GM23248 (cell line): Measurements from ENCODE around the gene NOS1AP. TPM values are rescaled to one million over a fixed set of nuclear protein-coding genes. Genes with fewer than 3 reads are reported as not detected.
A peak's percentile ranks its signal among the peaks of the same experiment; 100 is the strongest.

ENCODE experiments used
- DNase-seq: peaks from one replicate; pipeline ENCODE4 v3.0.0-alpha.2; 2015
- H2AFZ ChIP-seq: fragments of 200-600 bp; sonication (generic); 2 replicates; pipeline ENCODE4 v1.6.1; 2016; ENCODE audit warnings: antibody characterized with exemption
- H3F3A ChIP-seq: fragments of 200-600 bp; sonication (generic); 2 replicates; pipeline ENCODE4 v1.6.1; 2016; ENCODE audit warnings: mild to moderate bottlenecking, antibody characterized with exemption, mixed run types; ENCODE audit not compliant: insufficient read depth
- H3K27ac ChIP-seq: fragments of 200-600 bp; sonication (generic); 2 replicates; pipeline ENCODE4 v1.5.1; 2016; ENCODE audit warnings: mild to moderate bottlenecking
- H3K27me3 ChIP-seq: fragments of 200-600 bp; sonication (generic); replicated peaks from 2 replicates; pipeline ENCODE4 v1.6.1; 2016; ENCODE audit warnings: mild to moderate bottlenecking; ENCODE audit not compliant: insufficient read depth
- H3K36me3 ChIP-seq: fragments of 200-600 bp; sonication (generic); 2 replicates; pipeline ENCODE4 v1.6.1; 2016; ENCODE audit warnings: low read depth, mild to moderate bottlenecking
- H3K4me1 ChIP-seq: fragments of 200-600 bp; sonication (generic); 2 replicates; pipeline ENCODE4 v1.6.1; 2016; ENCODE audit warnings: mild to moderate bottlenecking; ENCODE audit not compliant: insufficient read depth
- H3K4me2 ChIP-seq: fragments of 200-600 bp; sonication (generic); one replicate; pipeline ENCODE4 v1.6.1; 2016; ENCODE audit warnings: mild to moderate bottlenecking; ENCODE audit not compliant: unreplicated experiment
- H3K4me3 ChIP-seq: fragments of 200-600 bp; sonication (generic); 2 replicates; pipeline ENCODE4 v1.5.1; 2016; ENCODE audit warnings: mild to moderate bottlenecking
- H3K79me2 ChIP-seq: fragments of 200-600 bp; sonication (generic); 2 replicates; pipeline ENCODE4 v1.6.1; 2016; ENCODE audit warnings: mild to moderate bottlenecking; ENCODE audit not compliant: insufficient read depth
- H3K9ac ChIP-seq: fragments of 200-600 bp; sonication (generic); 2 replicates; pipeline ENCODE4 v1.6.1; 2016; ENCODE audit warnings: mild to moderate bottlenecking
- H3K9me2 ChIP-seq: fragments of 200-600 bp; sonication (generic); 2 replicates; pipeline ENCODE4 v1.6.1; 2016; ENCODE audit warnings: mixed run types, mild to moderate bottlenecking, moderate library complexity; ENCODE audit not compliant: insufficient read depth
- H3K9me3 ChIP-seq: fragments of 200-600 bp; sonication (generic); one replicate; pipeline ENCODE4 v1.6.1; 2017; ENCODE audit warnings: low read depth
- H4K20me1 ChIP-seq: fragments of 200-600 bp; sonication (generic); 2 replicates; pipeline ENCODE4 v1.6.0; 2016; ENCODE audit not compliant: insufficient read depth
- EZH2 ChIP-seq: fragments of 200-600 bp; sonication (generic); IDR thresholded peaks from 2 replicates; pipeline ENCODE4 v1.6.1; 2018; ENCODE audit warnings: antibody characterized with exemption, mild to moderate bottlenecking; ENCODE audit not compliant: insufficient read depth, poor library complexity, severe bottlenecking
- EZH2phosphoT487 ChIP-seq: fragments of 200-600 bp; sonication (generic); IDR thresholded peaks from 2 replicates; pipeline ENCODE4 v1.6.1; 2018; ENCODE audit warnings: antibody characterized with exemption, moderate library complexity, mild to moderate bottlenecking, low read depth; ENCODE audit not compliant: insufficient read depth
- WGBS, 2 experiments: methylation state at CpG; one replicate each; pipeline ENCODE4 v1.1.6; 2015 to 2017; ENCODE audit warnings: low lambda C conversion rate in 2 of 2, low coverage in 1 of 2; ENCODE audit errors: missing lambda C conversion rate in 2 of 2; 5-methylcytosine and 5-hydroxymethylcytosine counted together
- in situ Hi-C: fragments of 300-500 bp; cut with MboI; formaldehyde crosslinking; loops from 2 replicates; pipeline ENCODE4 v1.15.0; 2020
- polyA plus RNA-seq: library from polyadenylated mRNA; unstranded; fragments of >200 nt; fragmentation: Nextera tagmentation; extraction: Ambion mirVana; gene quantifications from 2 replicates; pipeline ENCODE4 v1.2.1, GENCODE V29; 2016
- total RNA-seq: library from RNA; depleted of rRNA; stranded (reverse); fragments of >200 nt; shearing (Covaris generic); gene quantifications from 2 replicates; pipeline ENCODE4 v1.2.3, GENCODE V29; 2014

Gene NOS1AP
- total and polyA plus RNA-seq, 2 experiments from 2014 or later: 0.18 TPM; not detected in 1

DNA sequence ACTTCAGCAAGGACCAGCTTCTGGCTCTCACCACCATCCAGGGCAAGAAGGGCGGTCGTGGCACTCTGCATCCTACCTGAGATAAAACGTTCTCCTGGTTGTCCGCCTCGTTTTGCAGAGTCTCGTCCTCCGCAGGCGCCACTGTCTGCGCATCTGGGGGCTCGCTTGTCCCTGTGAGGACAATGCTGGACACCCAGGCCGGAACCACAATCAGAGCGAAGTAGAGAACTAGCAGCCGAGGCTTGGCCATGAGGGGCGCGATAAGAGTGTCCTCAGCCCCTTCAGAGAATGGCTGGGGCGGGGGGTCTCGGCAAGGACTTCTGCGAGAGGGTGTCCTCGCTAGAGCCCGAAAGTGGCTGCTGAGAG is 46.3 kb upstream of the NOS1AP start:
- no peaks in the 10 kb centered on the region for H4K20me1 ChIP-seq
- in situ Hi-C loops: loop anchor here (10.0 kb wide), 1 partner anchor 228 kb away; no protein-coding TSS in a partner anchor
- H3F3A ChIP-seq: 0 out of 2 replicates have a peak, but pooled peaks cover 9% of the 10 kb centered on the region
- H3K4me1 ChIP-seq: peaks cover 11% of the 10 kb centered on the region; the same call in 1 of the 2 replicates
- H2AFZ ChIP-seq: peak overlapping the region; percentile 87
- H3K27me3 ChIP-seq: peaks cover 5% of the 10 kb centered on the region; the same call in 1 of the 2 replicates
- peak overlapping the region; percentile 95 for H3K4me2 ChIP-seq
- no peaks in the 10 kb centered on the region for H3K9me2 ChIP-seq
- TF ChIP-seq EZH2phosphoT487: no peak
- no peak overlapping the region for H3K27ac ChIP-seq
- DNase-seq: peak; percentile 32
- no peaks in the 10 kb centered on the region for H3K36me3 ChIP-seq
- WGBS, 2 experiments: 4 to 6% methylated on average over 20 of the region's 20 CpGs
- H3K79me2 ChIP-seq: no peaks in the 10 kb centered on the region
- H3K4me3 ChIP-seq: peak overlapping the region; percentile 81
- H3K9me3 ChIP-seq: no peaks in the 10 kb centered on the region
- H3K9ac ChIP-seq: peak overlapping the region; percentile 67

GRCh38 chr1:162023547-162024501 is 45.7 kb upstream of the NOS1AP start, which contains the start of gene OLFML2B:
Gene OLFML2B (minus strand): TSS chr1:162023869. CDS start chr1:162023430, 439 bp downstream.
- H3K4me3 ChIP-seq: peak within 1 kb of the TSS; percentile 81
- H3K9me3 ChIP-seq: no peaks in the 10 kb centered on the region
- 0 out of 2 replicates have a peak, but pooled peaks cover 3% of the 10 kb centered on the region for H3F3A ChIP-seq
- 1% methylated on average over 58 to 79 of the region's 85 CpGs for WGBS, 2 experiments
- no peaks in the 10 kb centered on the region for H4K20me1 ChIP-seq
- no peak within 1 kb of the TSS for H3K27ac ChIP-seq
- H3K9me2 ChIP-seq: no peaks in the 10 kb centered on the region
- H3K4me2 ChIP-seq: peak within 1 kb of the TSS; percentile 95
- no peaks in the 10 kb centered on the region for H3K36me3 ChIP-seq
- no peak for TF ChIP-seq EZH2
- no peak for TF ChIP-seq EZH2phosphoT487
- peaks cover 6% of the 10 kb centered on the region; the same call in 1 of the 2 replicates for H3K4me1 ChIP-seq
- peaks cover 5% of the 10 kb centered on the region; the same call in 1 of the 2 replicates for H3K27me3 ChIP-seq
- H3K79me2 ChIP-seq: no peaks in the 10 kb centered on the region
- in situ Hi-C loops: loop anchor here (10.0 kb wide), 1 partner anchor 229 kb away; no protein-coding TSS in a partner anchor
- DNase-seq: peak; percentile 94
- peak within 1 kb of the TSS; percentile 67 for H3K9ac ChIP-seq
- H2AFZ ChIP-seq: peak within 1 kb of the TSS; percentile 87

GRCh38 chr1:162025541-162025940 is 44.0 kb upstream of the NOS1AP start:
- Histone ChIP-seq H3K4me2 (no peak overlapping the region), H4K20me1 (no peaks in the 10 kb centered on the region), H3K79me2 (no peaks in the 10 kb centered on the region), H3K27ac (no peak overlapping the region), H3K27me3 (peaks cover 5% of the 10 kb centered on the region; the same call in 1 of the 2 replicates), H3F3A (no peaks in the 10 kb centered on the region), H3K36me3 (no peaks in the 10 kb centered on the region), H3K4me1 (no peaks in the 10 kb centered on the region), H3K9me3 (no peaks in the 10 kb centered on the region), H3K9me2 (no peaks in the 10 kb centered on the region), H3K9ac (no peak overlapping the region), H2AFZ (no peak overlapping the region), H3K4me3 (no peak overlapping the region)
- 98 to 100% methylated on average over 2 of the region's 2 CpGs for WGBS, 2 experiments
- in situ Hi-C loops: loop anchor here (10.0 kb wide), 1 partner anchor 231 kb away; no protein-coding TSS in a partner anchor
- no peak for DNase-seq
- TF ChIP-seq EZH2phosphoT487 (no peak), EZH2 (no peak)

DNA sequence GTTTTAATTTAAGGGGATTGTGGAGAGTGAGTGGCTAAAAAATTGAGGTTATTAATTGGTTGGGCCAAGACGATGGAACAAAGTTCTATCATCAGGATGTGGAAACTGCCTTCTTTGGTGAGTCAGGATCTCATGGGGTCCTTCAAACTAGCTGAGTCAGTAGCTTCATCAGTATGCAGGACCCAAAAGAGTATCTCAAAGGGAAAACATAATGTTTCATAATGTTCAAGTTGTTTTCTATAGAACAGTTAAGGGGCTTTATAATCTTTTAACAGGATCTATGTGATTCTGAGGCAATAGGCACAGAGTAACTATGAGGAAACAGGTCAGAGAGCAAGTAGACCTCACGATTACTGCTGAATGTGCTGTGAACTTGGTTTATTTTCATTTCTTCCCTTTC is 42.6 kb upstream of the NOS1AP start:
- Histone ChIP-seq H3K27me3 (peaks cover 5% of the 10 kb centered on the region; the same call in 1 of the 2 replicates), H3K4me2 (no peak overlapping the region), H3K4me3 (no peak overlapping the region), H3K4me1 (no peaks in the 10 kb centered on the region), H3K9me2 (no peaks in the 10 kb centered on the region), H3F3A (no peaks in the 10 kb centered on the region), H3K36me3 (no peaks in the 10 kb centered on the region), H3K9me3 (no peaks in the 10 kb centered on the region), H3K79me2 (no peaks in the 10 kb centered on the region), H4K20me1 (no peaks in the 10 kb centered on the region), H3K27ac (no peak overlapping the region), H3K9ac (no peak overlapping the region), H2AFZ (no peak overlapping the region)
- in situ Hi-C loops: loop anchor here (10.0 kb wide), 1 partner anchor 232 kb away; no protein-coding TSS in a partner anchor
- DNase-seq: peak; percentile 26
- TF ChIP-seq EZH2phosphoT487 (no peak), EZH2 (no peak)
- WGBS, 2 experiments: 67 to 70% methylated on average over 2 of the region's 2 CpGs
